ENCODE data around the gene CYTH2. TPM values are rescaled to one million over a fixed set of nuclear protein-coding genes. Genes with fewer than 3 reads are reported as not detected.

Gene CYTH2
- polyA plus RNA-seq, 1 experiment = 65.8 TPM

GRCh38 chr19:48469934-48470680 lies 938 bp downstream of the CYTH2 start:
- ChIA-PET POLR2A (no interaction called here), CTCF (interaction anchor here (1.2 to 2.2 kb wide), 4 partner anchors 10 to 119 kb away, joined by 3 to 13 read pairs (median 6); no protein-coding TSS in a partner anchor)
- H3K4me3 ChIP-seq (ENCODE audit: low read depth, low read length) = peak overlapping the region; percentile 93
- H3K36me3 ChIP-seq (ENCODE audit: control insufficient read depth, insufficient read depth, low read length) = peaks cover 39% of the 10 kb centered on the region
- no peak for DNase-seq (ENCODE audit: low read depth)
- TF ChIP-seq CTCF (IDR thresholded peaks at IDR 0.05; ENCODE audit: insufficient read depth, low read depth, low read length) = no peak
- H3K27me3 ChIP-seq (ENCODE audit: control insufficient read depth, insufficient read depth, low read length) = no peaks in the 10 kb centered on the region

GRCh38 chr19:48470856-48471255 lies 1.7 kb downstream of the CYTH2 start:
- no peak for DNase-seq (ENCODE audit: low read depth)
- no peak for TF ChIP-seq CTCF (IDR thresholded peaks at IDR 0.05; ENCODE audit: insufficient read depth, low read depth, low read length)
- ChIA-PET POLR2A (no interaction called here), CTCF (interaction anchor here (1.2 to 2.2 kb wide), 4 partner anchors 9 to 120 kb away, joined by 3 to 13 read pairs (median 6); no protein-coding TSS in a partner anchor)
- Histone ChIP-seq H3K27me3 (ENCODE audit: control insufficient read depth, insufficient read depth, low read length) (no peaks in the 10 kb centered on the region), H3K36me3 (ENCODE audit: control insufficient read depth, insufficient read depth, low read length) (peaks cover 46% of the 10 kb centered on the region), H3K4me3 (ENCODE audit: low read depth, low read length) (no peak overlapping the region)

GRCh38 chr19:48471836-48472235 lies 2.7 kb downstream of the CYTH2 start:
- Histone ChIP-seq H3K4me3 (ENCODE audit: low read depth, low read length) (no peak overlapping the region), H3K36me3 (ENCODE audit: control insufficient read depth, insufficient read depth, low read length) (peaks cover 47% of the 10 kb centered on the region), H3K27me3 (ENCODE audit: control insufficient read depth, insufficient read depth, low read length) (no peaks in the 10 kb centered on the region)
- DNase-seq (ENCODE audit: low read depth) = no peak
- POLR2A ChIA-PET = no interaction called here
- CTCF ChIA-PET = no interaction called here
- TF ChIP-seq CTCF (IDR thresholded peaks at IDR 0.05; ENCODE audit: insufficient read depth, low read depth, low read length) = no peak

GRCh38 chr19:48473161-48473966 lies 4.2 kb downstream of the CYTH2 start:
- ChIA-PET CTCF (interaction anchor here (1.2 kb wide), 1 partner anchor 16 kb away, joined by 4 read pairs; no protein-coding TSS in a partner anchor), POLR2A (interaction anchor here (0.7 kb wide), 1 partner anchor 15 kb away, joined by 3 read pairs; no protein-coding TSS in a partner anchor)
- Histone ChIP-seq H3K36me3 (ENCODE audit: control insufficient read depth, insufficient read depth, low read length) (peaks cover 59% of the 10 kb centered on the region), H3K4me3 (ENCODE audit: low read depth, low read length) (no peak overlapping the region), H3K27me3 (ENCODE audit: control insufficient read depth, insufficient read depth, low read length) (no peaks in the 10 kb centered on the region)
- DNase-seq (ENCODE audit: low read depth) = no peak
- no peak for TF ChIP-seq CTCF (IDR thresholded peaks at IDR 0.05; ENCODE audit: insufficient read depth, low read depth, low read length)

- Histone ChIP-seq H3K36me3 (ENCODE audit: control insufficient read depth, insufficient read depth, low read length) (peaks cover 59% of the 10 kb centered on the region), H3K4me3 (ENCODE audit: low read depth, low read length) (no peak overlapping the region), H3K27me3 (ENCODE audit: control insufficient read depth, insufficient read depth, low read length) (no peaks in the 10 kb centered on the region)
- TF ChIP-seq CTCF (IDR thresholded peaks at IDR 0.05; ENCODE audit: insufficient read depth, low read depth, low read length) = no peak
- ChIA-PET POLR2A (no interaction called here), CTCF (interaction anchor here (1.2 kb wide), 1 partner anchor 15 kb away, joined by 4 read pairs; no protein-coding TSS in a partner anchor)
- DNase-seq (ENCODE audit: low read depth) = no peak
Observed at GRCh38 chr19:48474084-48474592, 5.0 kb downstream of the CYTH2 start.
